H1 (cell line): Measurements from ENCODE around the gene PLXND1. TPM values are rescaled to one million over a fixed set of nuclear protein-coding genes. Genes with fewer than 3 reads are reported as not detected.

Experiments
- CTCF ChIA-PET: fragments of 300-600 bp; sonication (Branson Sonifier 250); formaldehyde crosslinking; loops from one replicate; lab custom pipeline; 2021; ENCODE audit not compliant: partially characterized antibody; lab: Charles Lee
- POLR2A ChIA-PET: fragments of 300-600 bp; sonication (Branson Sonifier 250); formaldehyde crosslinking; loops from one replicate; lab custom pipeline; 2021; ENCODE audit warnings: inconsistent platforms; ENCODE audit not compliant: partially characterized antibody; lab: Charles Lee
- DNase-seq, 2 experiments: peaks; one replicate each; pipeline versions ENCODE4 v3.0.0 to v3.0.0-alpha.2; 2010 to 2022; ENCODE audit warnings: low spot score in 2 of 2, low read depth in 1 of 2, mixed read lengths in 1 of 2
- FAIRE-seq: peaks from 2 replicates; lab custom pipeline; 2011; peaks lifted over from hg19 to GRCh38; lab: Jason Lieb, UNC
- H2AFZ ChIP-seq: 2 replicates; pipeline ENCODE4 v1.8.1; 2012; ENCODE audit warnings: low read length, inconsistent platforms
- H2AK5ac ChIP-seq: 2 replicates; pipeline ENCODE4 v1.6.1; 2013; ENCODE audit warnings: low read depth, low read length
- H2BK120ac ChIP-seq: replicated peaks from 2 replicates; pipeline ENCODE3; 2013; ENCODE audit warnings: low read depth, low read length, inconsistent platforms
- H2BK12ac ChIP-seq: 2 replicates; pipeline ENCODE4 v1.6.1; 2013; ENCODE audit warnings: low read depth, low read length
- H2BK15ac ChIP-seq: 2 replicates; pipeline ENCODE4 v1.6.1; 2013; ENCODE audit warnings: low read length
- H2BK20ac ChIP-seq: 2 replicates; pipeline ENCODE4 v1.6.1; 2013; ENCODE audit warnings: low read length
- H2BK5ac ChIP-seq: 2 replicates; pipeline ENCODE4 v1.6.1; 2013; ENCODE audit warnings: low read depth, low read length
- H3K14ac ChIP-seq: 2 replicates; pipeline ENCODE4 v1.6.1; 2013; ENCODE audit warnings: inconsistent platforms; ENCODE audit not compliant: insufficient read length
- H3K18ac ChIP-seq: 2 replicates; pipeline ENCODE4 v1.6.1; 2013; ENCODE audit warnings: low read length; ENCODE audit errors: extremely low read depth
- H3K23ac ChIP-seq: 2 replicates; pipeline ENCODE4 v1.6.1; 2013; ENCODE audit warnings: inconsistent platforms; ENCODE audit not compliant: insufficient read length
- H3K23me2 ChIP-seq: 2 replicates; pipeline ENCODE4 v1.6.1; 2013; ENCODE audit warnings: low read depth, low read length
- H3K27ac ChIP-seq: 2 replicates; pipeline ENCODE4 v1.6.1; 2011; ENCODE audit warnings: low read depth, low read length, inconsistent platforms
- H3K27me3 ChIP-seq, 4 experiments: replicated peaks in 1 of 4; 1 replicate in 1 of 4; 2 replicates in 3 of 4; pipeline versions ENCODE4 v1.6.1 to v1.8.1; 2011 to 2013; ENCODE audit warnings: low read length in 3 of 4, mild to moderate bottlenecking in 3 of 4, inconsistent platforms in 2 of 4, mixed read lengths in 2 of 4, moderate library complexity in 1 of 4; ENCODE audit not compliant: control insufficient read depth in 3 of 4, insufficient read depth in 3 of 4; ENCODE audit errors: extremely low read depth in 1 of 4
- H3K36me3 ChIP-seq, 4 experiments: 2 replicates each; pipeline versions ENCODE4 v1.6.1 to v1.8.1; 2011 to 2013; ENCODE audit warnings: mild to moderate bottlenecking in 4 of 4, low read length in 3 of 4, moderate library complexity in 2 of 4, control low read depth in 1 of 4, inconsistent platforms in 1 of 4; ENCODE audit not compliant: insufficient read depth in 4 of 4, control insufficient read depth in 2 of 4
- H3K4ac ChIP-seq: replicated peaks from 2 replicates; pipeline ENCODE3; 2013; ENCODE audit warnings: low read length, low read depth, mixed read lengths, inconsistent platforms; ENCODE audit not compliant: insufficient read length
- H3K4me1 ChIP-seq, 4 experiments: replicated peaks in 1 of 4; 1 replicate in 1 of 4; 2 replicates in 3 of 4; pipeline versions ENCODE4 v1.6.1 to v1.8.1; 2011 to 2013; ENCODE audit warnings: low read length in 3 of 4, inconsistent platforms in 2 of 4, mixed read lengths in 1 of 4; ENCODE audit not compliant: insufficient read depth in 4 of 4, control insufficient read depth in 3 of 4
- H3K4me2 ChIP-seq, 2 experiments: 2 replicates each; pipeline versions ENCODE4 v1.6.1 to v1.8.1; 2011 to 2013; ENCODE audit warnings: low read depth in 2 of 2, low read length in 2 of 2, control low read depth in 1 of 2, inconsistent platforms in 1 of 2, mild to moderate bottlenecking in 1 of 2; ENCODE audit not compliant: insufficient read depth in 1 of 2
- H3K4me3 ChIP-seq, 4 experiments: fragments of 200-600, 300-600 bp in 1 of 4; sonication (generic), shearing (Covaris generic), sonication (Bioruptor Twin) in 1 of 4; 2 replicates each; pipeline versions ENCODE4 v1.5.1 to v1.8.1; 2011 to 2016; ENCODE audit warnings: low read length in 4 of 4, low read depth in 3 of 4, control low read depth in 2 of 4, inconsistent platforms in 2 of 4, mild to moderate bottlenecking in 2 of 4, mixed read lengths in 1 of 4, moderate library complexity in 1 of 4; ENCODE audit not compliant: insufficient read depth in 2 of 4; ENCODE audit errors: extremely low read depth in 1 of 4
- H3K56ac ChIP-seq: replicated peaks from 2 replicates; pipeline ENCODE3; 2013; ENCODE audit warnings: low read depth, mild to moderate bottlenecking, mixed read lengths, low read length, inconsistent platforms; ENCODE audit not compliant: insufficient read length
- H3K79me1 ChIP-seq: 2 replicates; pipeline ENCODE4 v1.6.1; 2013; ENCODE audit warnings: low read depth, low read length, control low read depth
- H3K79me2 ChIP-seq, 2 experiments: 2 replicates each; pipeline versions ENCODE4 v1.6.1 to v1.8.1; 2012 to 2013; ENCODE audit warnings: low read length in 2 of 2, mild to moderate bottlenecking in 2 of 2, inconsistent platforms in 1 of 2; ENCODE audit not compliant: insufficient read depth in 2 of 2, control insufficient read depth in 1 of 2
- H3K9ac ChIP-seq, 4 experiments: replicated peaks in 1 of 4; 1 replicate in 1 of 4; 2 replicates in 3 of 4; pipeline versions ENCODE4 v1.6.1 to v1.8.1; 2011 to 2013; ENCODE audit warnings: low read depth in 3 of 4, low read length in 3 of 4, control low read depth in 2 of 4, mild to moderate bottlenecking in 2 of 4, moderate library complexity in 2 of 4, inconsistent platforms in 1 of 4; ENCODE audit errors: extremely low read depth in 1 of 4
- H3K9me3 ChIP-seq, 2 experiments: 2 replicates each; pipeline versions ENCODE4 v1.6.1 to v1.8.1; 2012 to 2013; ENCODE audit warnings: mild to moderate bottlenecking in 2 of 2, moderate library complexity in 2 of 2, control low read depth in 1 of 2, inconsistent platforms in 1 of 2, low read depth in 1 of 2, low read length in 1 of 2, mixed read lengths in 1 of 2; ENCODE audit not compliant: insufficient read depth in 2 of 2
- H4K20me1 ChIP-seq, 2 experiments: replicated peaks in 1 of 2; 2 replicates each; pipeline versions ENCODE3 to v1.8.1; 2011 to 2013; ENCODE audit warnings: inconsistent platforms in 2 of 2, low read length in 2 of 2, mild to moderate bottlenecking in 1 of 2; ENCODE audit not compliant: insufficient read depth in 2 of 2, control insufficient read depth in 1 of 2
- H4K5ac ChIP-seq: 2 replicates; pipeline ENCODE4 v1.6.1; 2013; ENCODE audit warnings: low read length, low read depth, mixed read lengths, inconsistent platforms; ENCODE audit not compliant: insufficient read length
- H4K8ac ChIP-seq: 2 replicates; pipeline ENCODE4 v1.8.0; 2013; ENCODE audit warnings: mild to moderate bottlenecking, moderate library complexity, low read length, inconsistent platforms; ENCODE audit not compliant: insufficient read depth; ENCODE audit errors: extremely low read depth
- H4K91ac ChIP-seq: replicated peaks from 2 replicates; pipeline ENCODE3; 2013; ENCODE audit warnings: low read length, mixed read lengths, inconsistent platforms; ENCODE audit not compliant: insufficient read length
- CEBPB ChIP-seq: IDR thresholded peaks from 2 replicates; pipeline ENCODE4 v1.6.1; 2012; ENCODE audit warnings: low read depth, low read length
- EGR1 ChIP-seq: IDR thresholded peaks from 2 replicates; pipeline ENCODE4 v1.6.1; 2011; ENCODE audit warnings: low read depth, low read length, borderline replicate concordance
- JUN ChIP-seq: IDR thresholded peaks from 2 replicates; pipeline ENCODE4 v1.6.1; 2011; ENCODE audit warnings: low read depth, mild to moderate bottlenecking, improper control_type of control experiment, low read length
- JUND ChIP-seq: IDR thresholded peaks from 2 replicates; pipeline ENCODE4 v1.6.1; 2011; ENCODE audit warnings: mild to moderate bottlenecking, improper control_type of control experiment, low read length
- KDM1A ChIP-seq: fragments of 200-600, 300-600 bp; sonication (generic); IDR thresholded peaks from 2 replicates; pipeline ENCODE4 v1.7.1; 2016; ENCODE audit warnings: mild to moderate bottlenecking, low read length, borderline replicate concordance
- MAFK ChIP-seq: IDR thresholded peaks from 2 replicates; pipeline ENCODE4 v1.6.1; 2012; ENCODE audit warnings: low read depth, mild to moderate bottlenecking, improper control_type of control experiment, low read length
- RBBP5 ChIP-seq: IDR thresholded peaks from 2 replicates; pipeline ENCODE4 v1.7.1; 2012; ENCODE audit warnings: low read depth, mild to moderate bottlenecking, inconsistent platforms, low read length, moderate library complexity, borderline replicate concordance
- WGBS, 2 experiments: shearing (Covaris generic) in 1 of 2; methylation state at CpG; one replicate each; pipeline versions ENCODE4 v1.1.6 to v1.1.7; 2013 to 2015; ENCODE audit warnings: low lambda C conversion rate in 2 of 2, mixed read lengths in 2 of 2, inconsistent platforms in 1 of 2, low coverage in 1 of 2, missing lambda C conversion rate in 1 of 2; ENCODE audit not compliant: insufficient replicate concordance in 2 of 2, insufficient coverage in 1 of 2, insufficient read length in 1 of 2; ENCODE audit errors: extremely low coverage in 1 of 2, missing lambda C conversion rate in 1 of 2; 5-methylcytosine and 5-hydroxymethylcytosine counted together
- polyA plus RNA-seq, 7 experiments: library from polyadenylated mRNA; depleted of rRNA in 3 of 7; stranded (reverse) in 5 of 7; unstranded in 2 of 7; fragments of >200 nt in 5 of 7; fragments of 200-250 nt in 2 of 7; gene quantifications; 1 replicate in 5 of 7; 2 replicates in 1 of 7; 4 replicates in 1 of 7; pipeline versions ENCODE4 v1.2.1 to v1.2.3, GENCODE V29; 2011 to 2013; ENCODE audit warnings: missing spikeins in 2 of 7, mixed read lengths in 2 of 7
- total RNA-seq: library from RNA; stranded (reverse); fragmentation: NEBNext Ultra II Directional; extraction: Animal tissue kit (Norgen Biotek cat#: 25700); gene quantifications from 2 replicates; pipeline ENCODE4 v1.2.1, GENCODE V29; 2021

Gene PLXND1
- total and polyA plus RNA-seq, 2 of the 8 experiments (the other 6 are each of a cell fraction or from before 2014, with no cell fraction given), result 17.7 to 66.4 TPM

DNA sequence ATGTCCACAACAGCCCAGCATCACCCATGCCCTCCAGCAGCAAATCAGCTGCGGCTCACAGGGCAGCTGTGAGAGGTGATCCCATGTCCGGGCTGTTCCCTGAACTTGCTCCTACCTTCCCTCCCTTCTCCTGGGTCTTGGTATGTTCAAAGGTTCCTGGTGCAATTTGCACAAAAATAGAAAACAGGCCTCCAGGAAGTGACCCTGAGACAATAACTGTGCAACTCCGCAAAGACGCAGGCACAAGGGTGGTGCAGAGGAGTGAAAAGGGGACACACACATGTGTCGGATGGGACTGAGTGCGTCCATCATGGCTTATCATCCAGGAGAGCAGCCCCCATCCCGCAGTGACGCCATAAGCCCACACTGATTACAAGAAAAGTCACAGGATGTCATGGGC, 16.3 kb downstream of the PLXND1 start:
- Histone ChIP-seq H3K4me3 (no peak overlapping the region), H2AK5ac (no peak overlapping the region), H3K27ac (no peak overlapping the region), H3K14ac (no peak overlapping the region), H4K5ac (no peak overlapping the region), H2BK15ac (no peak overlapping the region)
- TF ChIP-seq KDM1A (no peak), RBBP5 (no peak), EGR1 (no peak), CEBPB (no peak), JUN (no peak), MAFK (no peak), JUND (no peak)
- TF ChIP-seq, all 59 proteins: peak for 0
- H3K79me2 ChIP-seq, result peaks cover 0 to 5% of the 10 kb centered on the region in 2 experiments; a peak in 1 of 4 replicates
- H3K4me2 ChIP-seq, result no peak overlapping the region
- peaks cover 0 to 2% of the 10 kb centered on the region in 2 experiments for H4K20me1 ChIP-seq
- H3K36me3 ChIP-seq, result no peaks in the 10 kb centered on the region
- peaks cover 4% of the 10 kb centered on the region for H3K79me1 ChIP-seq
- peak overlapping the region; percentile 43; the same call in 1 of the 2 replicates for H4K8ac ChIP-seq
- H3K23me2 ChIP-seq, result no peaks in the 10 kb centered on the region; the same call in 1 of the 2 replicates
- no peak overlapping the region for H3K56ac ChIP-seq
- no peaks in the 10 kb centered on the region for H3K9me3 ChIP-seq
- H2BK5ac ChIP-seq, result no peak overlapping the region
- H2BK20ac ChIP-seq, result 0 out of 2 replicates have a peak overlapping the region, but pooled peaks have one; percentile 17
- H2BK120ac ChIP-seq, result no peak overlapping the region
- H3K4me1 ChIP-seq, result peaks cover 13 to 34% (median 25%) of the 10 kb centered on the region in 4 experiments
- peak overlapping the region; percentile 52 for H4K91ac ChIP-seq
- DNase-seq, result no peak
- WGBS, 2 experiments, result 79% methylated on average over 8 of the region's 8 CpGs; no CpG with 5 or more reads in 1 of the 2 experiments
- ChIA-PET POLR2A (interaction anchor here (1.4 kb wide), 1 partner anchor 8 kb away, joined by 5 read pairs; no protein-coding TSS in a partner anchor), CTCF (interaction anchor here (0.6 to 2.0 kb wide), 5 partner anchors 8 to 100 kb away, joined by 3 to 7 read pairs (median 4); no protein-coding TSS in a partner anchor)
- H3K4ac ChIP-seq, result no peak overlapping the region
- H3K9ac ChIP-seq, result no peak overlapping the region
- no peak overlapping the region for H2AFZ ChIP-seq
- peak overlapping the region; percentile 56; the same call in 1 of the 2 replicates for H2BK12ac ChIP-seq
- H3K23ac ChIP-seq, result no peak overlapping the region
- 0 out of 2 replicates have a peak overlapping the region, but pooled peaks have one; percentile 20 for H3K18ac ChIP-seq
- no peaks in the 10 kb centered on the region for H3K27me3 ChIP-seq
- no peak for FAIRE-seq
